HG02763 (cell line): ENCODE results near the gene OR10G7.
"Not testable (repeated sequence)": the region's sequence is repeated elsewhere in the genome, so short reads cannot be mapped to it uniquely, and the experiment has no call there.

Experiments
- ATAC-seq: cut with Tn5 transposase; IDR thresholded peaks from one replicate; pipeline ENCODE4 v1.9.1; 2021; ENCODE audit warnings: mild to moderate bottlenecking, moderate library complexity; ENCODE audit not compliant: unreplicated experiment

The OR10G7 gene

GRCh38 chr11:124043420-124043819 is 2.3 kb upstream of the OR10G7 start:
- no peak for ATAC-seq

DNA sequence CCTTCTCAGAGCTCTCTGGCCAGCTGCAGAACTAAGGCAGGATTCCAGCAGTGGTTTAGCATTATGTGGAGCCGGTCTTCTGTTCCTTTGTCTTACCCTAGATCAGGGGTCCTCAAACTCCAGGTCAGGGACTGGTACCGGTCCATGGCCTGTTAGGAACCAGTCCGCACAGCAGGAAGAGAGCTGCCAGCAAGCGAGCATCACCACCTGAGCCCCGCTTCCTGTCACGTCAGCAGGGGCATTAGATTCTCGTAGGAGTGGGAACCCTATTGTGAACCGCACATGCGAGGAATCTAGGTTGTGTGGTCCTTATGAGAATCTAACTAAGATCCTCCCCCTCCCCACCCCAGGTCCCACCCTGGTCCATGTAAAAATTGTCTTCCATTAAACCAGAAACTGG is 1.6 kb downstream of the OR10G7 start:
- ATAC-seq = no peak

- no peak for ATAC-seq
These were observed 4.5 kb downstream of the OR10G7 start for GRCh38 chr11:124036666-124037065.

GRCh38 chr11:124026498-124026897 is 14.6 kb downstream of the OR10G7 start, which contains the start of gene OR10G8:
TSS of gene OR10G8 (plus strand) at chr11:124026798. CDS start at chr11:124029623, 2,825 bp downstream.
- no peak for ATAC-seq

GRCh38 chr11:124015837-124016236 is 25.3 kb downstream of the OR10G7 start:
- not testable (repeated sequence) for ATAC-seq

- ATAC-seq = no peak
These were observed 28.4 kb downstream of the OR10G7 start, which contains the start of gene OR10G4 for GRCh38 chr11:124012697-124013096. TSS of gene OR10G4 (plus strand) at chr11:124012997. CDS start at chr11:124015575, 2,578 bp downstream.

DNA sequence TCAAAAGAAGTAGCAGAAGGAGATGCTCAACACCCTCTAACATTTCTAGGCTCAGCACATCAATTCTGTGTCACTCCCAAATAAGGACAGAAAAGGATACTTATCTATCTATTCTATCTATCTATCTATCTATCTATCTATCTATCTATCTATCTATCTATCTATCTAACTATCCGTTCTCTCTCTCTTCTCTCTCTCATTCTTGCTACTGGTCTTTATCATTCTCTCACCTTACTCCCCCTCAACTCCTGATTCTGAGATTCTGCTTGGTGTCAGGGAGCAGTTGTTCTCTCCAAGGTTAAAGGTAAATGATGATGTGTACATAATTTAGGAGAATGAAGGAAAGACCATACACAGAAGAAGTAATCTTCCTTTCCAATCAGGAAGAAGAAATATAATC is 46.0 kb downstream of the OR10G7 start, which contains the start of gene OR10G6:
Gene OR10G6 (minus strand): TSS at position 43 of the 400 bp plus-strand sequence. CDS start 0 bp downstream, at position 43.
- ATAC-seq = no peak
